GM19238 (cell line): ENCODE results near the gene TBC1D22A.
A peak's percentile ranks its signal among the peaks of the same experiment; 100 is the strongest.

ENCODE experiments used
- DNase-seq: peaks from one replicate; pipeline ENCODE4 v3.0.0; 2011; ENCODE audit warnings: low spot score; ENCODE audit not compliant: insufficient read length

TBC1D22A gene

GRCh38 chr22:46752988-46753310, 9.5 kb upstream of the TBC1D22A start:
- DNase-seq = no peak

- no peak for DNase-seq
Observed at GRCh38 chr22:46753360-46753759, 9.1 kb upstream of the TBC1D22A start.

DNA sequence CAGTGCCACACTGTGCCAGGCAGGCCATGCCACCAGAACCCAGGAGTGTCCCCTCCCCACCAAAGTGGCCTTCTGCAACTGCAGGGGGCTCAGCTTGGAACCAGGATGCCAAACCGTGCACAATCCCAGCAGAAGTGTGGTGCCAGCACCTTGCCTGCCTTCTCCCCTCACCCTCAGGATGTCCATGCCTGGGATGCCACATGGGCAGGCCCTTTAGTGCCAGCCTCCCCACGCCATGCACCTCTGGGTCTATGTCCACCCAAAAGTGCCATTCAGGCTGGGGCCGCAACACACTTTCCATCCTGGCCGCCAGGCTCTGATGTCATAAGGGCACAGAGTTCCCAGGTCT, 8.7 kb upstream of the TBC1D22A start:
- DNase-seq = no peak

GRCh38 chr22:46754110-46754799, 8.2 kb upstream of the TBC1D22A start:
- DNase-seq = no peak

- DNase-seq = no peak
Observed at GRCh38 chr22:46754826-46755225, 7.6 kb upstream of the TBC1D22A start.

DNA sequence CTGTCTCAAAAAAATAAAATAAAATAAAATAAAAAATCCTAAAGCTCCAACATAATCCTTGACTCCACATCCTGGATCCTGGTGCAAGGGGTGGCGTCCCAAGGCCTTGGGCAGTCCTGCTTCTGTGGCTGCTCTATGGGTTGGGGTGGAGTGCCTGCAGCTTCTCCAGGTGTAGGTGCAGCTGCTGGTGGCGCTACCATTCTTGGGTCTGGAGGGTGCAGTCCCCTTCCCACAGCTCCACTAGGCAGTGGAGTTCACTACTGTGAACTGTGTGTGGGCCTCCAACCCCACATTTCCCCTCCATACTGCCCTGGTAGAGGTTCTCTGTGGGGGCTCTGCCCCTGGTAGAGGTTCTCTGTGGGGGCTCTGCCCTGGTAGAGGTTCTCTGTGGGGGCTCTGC, 6.9 kb upstream of the TBC1D22A start:
- DNase-seq = no peak

DNA sequence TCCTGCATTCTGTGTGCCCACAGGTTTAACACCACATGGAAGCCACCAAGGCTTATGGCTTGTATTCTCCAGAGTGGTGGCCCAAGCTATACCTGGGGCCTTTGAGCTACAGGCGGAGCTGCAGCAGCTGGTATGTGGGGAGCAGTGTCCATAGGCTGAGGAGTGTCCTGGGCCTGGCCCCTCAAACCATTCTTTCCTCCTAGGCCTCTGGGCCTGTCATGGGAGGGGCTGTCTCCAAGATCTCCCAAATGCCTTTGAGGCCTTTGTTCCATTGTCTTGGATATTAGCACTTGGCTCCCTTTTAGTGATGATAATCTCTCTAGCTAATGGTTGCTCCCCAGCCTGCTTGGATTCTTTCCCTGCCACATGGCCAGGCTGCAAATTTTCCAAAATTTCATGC, 6.4 kb upstream of the TBC1D22A start:
- DNase-seq = no peak

DNA sequence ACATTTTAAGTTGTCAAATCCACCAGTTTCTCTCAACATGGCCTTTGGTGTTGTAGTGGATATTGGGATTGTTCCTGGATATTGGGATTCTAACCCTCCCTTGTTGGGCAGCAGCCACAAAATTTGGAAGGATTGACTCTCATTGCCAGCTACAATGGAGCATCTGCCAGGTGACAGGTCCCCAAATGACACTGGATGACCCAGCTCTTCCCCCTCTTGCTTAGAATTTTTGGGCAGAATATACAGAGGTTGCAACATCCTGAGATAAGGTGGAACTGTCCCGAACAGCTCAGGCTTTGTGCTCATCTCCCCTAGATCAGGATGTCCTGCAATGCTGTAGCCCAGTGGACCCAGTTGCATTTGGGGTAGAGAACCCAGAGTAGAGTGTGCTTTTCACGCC, 5.3 kb upstream of the TBC1D22A start:
- no peak for DNase-seq

- DNase-seq = no peak
Observed at GRCh38 chr22:46758121-46758520, 4.3 kb upstream of the TBC1D22A start.

GRCh38 chr22:46758867-46759290, 3.6 kb upstream of the TBC1D22A start:
- DNase-seq = no peak

- no peak for DNase-seq
Observed at GRCh38 chr22:46761017-46761416, 1.4 kb upstream of the TBC1D22A start.

GRCh38 chr22:46761539-46762237, 762 bp upstream of the TBC1D22A start:
- no peak for DNase-seq

GRCh38 chr22:46763051-46763705, 728 bp downstream of the TBC1D22A start:
- peak; percentile 80 for DNase-seq

DNA sequence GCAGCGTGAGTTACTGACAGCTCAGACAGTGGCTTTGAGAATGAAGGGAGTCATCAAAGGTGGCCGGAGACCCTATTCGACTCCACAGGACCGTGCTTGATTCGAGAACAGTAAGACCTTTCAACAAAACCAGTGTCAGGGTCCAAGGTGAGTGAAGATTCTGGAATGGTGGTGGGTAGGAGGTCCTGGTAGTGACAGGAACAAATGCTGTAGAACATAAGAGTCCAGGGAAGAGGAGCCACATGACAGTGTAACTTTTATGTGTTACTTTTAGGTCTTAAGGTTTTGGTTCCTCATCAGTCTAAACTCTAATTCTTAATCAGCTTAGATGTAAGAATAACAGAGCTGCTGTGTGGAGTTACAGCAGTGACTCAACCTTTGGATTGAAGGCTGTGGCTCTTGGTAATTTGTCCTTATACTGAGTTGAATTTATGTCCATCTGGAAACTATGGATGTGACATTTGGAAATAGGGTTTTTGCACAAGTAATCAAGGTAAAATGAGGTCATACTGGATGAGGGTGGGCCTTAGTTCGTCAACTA, 1.8 kb downstream of the TBC1D22A start:
- DNase-seq = no peak

GRCh38 chr22:46764779-46765485, 2.5 kb downstream of the TBC1D22A start:
- DNase-seq = no peak

DNA sequence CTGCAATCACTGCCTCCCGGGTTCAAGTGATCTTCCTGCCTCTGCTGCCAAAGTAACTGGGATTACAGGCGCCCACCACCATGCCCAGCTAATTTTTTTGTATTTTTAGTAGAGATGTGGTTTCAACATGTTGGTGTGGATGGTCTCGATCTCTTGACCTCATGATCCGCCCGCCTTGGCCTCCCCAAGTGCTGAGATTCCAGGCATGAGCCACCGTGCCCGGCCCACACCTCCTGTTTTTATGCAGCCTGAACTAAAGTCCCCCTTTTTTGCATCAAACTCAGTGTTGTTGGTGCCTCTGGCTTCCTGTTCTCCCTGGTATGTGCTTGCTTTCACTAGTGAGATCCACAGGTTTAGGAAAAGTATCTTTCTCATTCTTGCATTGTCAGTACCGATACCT, 4.2 kb downstream of the TBC1D22A start:
- DNase-seq = no peak

DNA sequence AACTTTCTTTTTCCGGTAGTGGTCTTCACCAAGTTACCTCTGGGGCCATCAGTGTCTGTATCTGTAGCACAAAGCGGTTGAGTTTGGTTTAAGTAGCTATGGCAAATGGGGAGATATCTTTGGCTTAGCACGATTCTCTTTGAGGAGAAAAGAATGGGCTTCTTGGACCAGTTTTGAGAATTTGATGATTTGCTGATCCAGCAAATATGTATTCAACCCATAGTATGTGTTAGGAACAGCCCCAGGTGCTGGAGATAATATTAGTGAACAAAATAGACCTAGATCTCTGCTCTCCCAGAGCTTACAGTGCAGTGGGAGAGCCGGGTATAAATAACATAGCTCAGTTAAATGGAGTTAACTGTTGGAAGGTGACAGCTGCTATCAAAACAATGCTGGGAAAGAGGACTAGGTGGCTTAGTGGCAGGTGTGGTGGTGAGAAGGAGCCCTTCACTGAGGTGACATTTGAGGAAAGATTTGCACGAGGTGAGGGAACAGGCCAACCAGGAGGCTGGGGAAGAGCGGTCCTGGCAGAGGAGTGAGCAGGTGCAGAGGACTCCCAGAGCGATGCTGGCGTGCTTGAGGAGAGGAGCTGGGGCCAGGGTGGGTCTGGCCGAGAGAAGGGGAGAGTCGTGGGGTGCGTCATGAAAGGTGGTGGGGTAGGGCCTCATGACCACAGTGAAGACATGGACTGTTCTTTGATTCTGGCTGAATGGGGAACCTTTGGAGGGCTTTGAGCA, 5.0 kb downstream of the TBC1D22A start:
- no peak for DNase-seq

GRCh38 chr22:46769191-46769675, 6.8 kb downstream of the TBC1D22A start:
- no peak for DNase-seq

DNA sequence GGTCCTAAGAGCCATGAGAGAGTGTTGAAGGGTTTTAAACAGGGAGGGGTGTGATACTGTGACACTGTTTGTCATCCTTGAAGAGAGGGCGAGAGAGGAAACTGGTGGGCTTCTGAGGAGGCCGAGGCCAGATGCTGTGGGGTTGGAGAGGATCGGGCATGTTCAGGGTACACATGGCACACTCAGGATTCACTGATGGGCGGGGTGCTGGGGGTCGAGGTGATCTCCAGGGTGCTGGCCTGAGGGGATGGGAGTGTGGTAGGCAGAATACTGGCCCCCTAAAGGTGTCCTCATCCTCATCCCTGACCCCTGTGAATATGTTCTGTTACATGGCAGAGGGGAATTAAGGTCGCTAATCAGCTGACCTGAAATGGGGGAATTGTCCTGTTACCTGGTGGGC, 7.3 kb downstream of the TBC1D22A start:
- DNase-seq = no peak

GRCh38 chr22:46770151-46770641, 7.7 kb downstream of the TBC1D22A start:
- no peak for DNase-seq

DNA sequence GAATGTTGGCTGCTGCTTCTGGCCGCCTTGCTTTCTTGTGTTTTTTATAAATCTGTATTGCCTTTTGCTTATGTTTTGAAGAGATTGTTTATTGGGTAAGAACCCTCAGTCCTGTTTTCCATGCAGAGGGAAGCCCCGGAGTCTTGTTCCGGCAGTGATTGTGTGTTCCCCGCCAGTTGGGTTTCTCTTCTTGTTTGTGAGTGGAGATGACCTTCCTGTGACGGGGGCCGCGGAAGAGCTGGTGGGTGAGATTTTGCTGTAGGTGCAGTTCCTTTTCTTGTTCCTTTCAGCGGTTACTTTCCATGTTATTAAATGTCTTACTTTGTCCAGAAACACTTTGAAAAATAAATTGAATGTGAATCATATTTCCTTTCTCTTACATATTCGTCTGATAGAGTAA, 8.3 kb downstream of the TBC1D22A start:
- DNase-seq = no peak
